CD14-positive monocyte (primary cell): ENCODE data around the gene STMP1. TPM values are rescaled to one million over a fixed set of nuclear protein-coding genes. Genes with fewer than 3 reads are reported as not detected.

Source experiments
- DNase-seq, 3 donors: peaks; one replicate each; pipeline ENCODE4 v3.0.0-alpha.2; 2011 to 2022
- H2AFZ ChIP-seq: 2 replicates; pipeline ENCODE4 v1.6.0; 2012; ENCODE audit warnings: mild to moderate bottlenecking, low read depth, low read length, inconsistent platforms; ENCODE audit not compliant: insufficient read depth, poor library complexity, severe bottlenecking
- H3K27ac ChIP-seq, 2 donors: 1 replicate in 1 of 2; 2 replicates in 1 of 2; pipeline ENCODE4 v1.5.1; 2012 to 2013; ENCODE audit warnings: low read length in 2 of 2, control low read depth in 1 of 2, inconsistent platforms in 1 of 2, low read depth in 1 of 2, mild to moderate bottlenecking in 1 of 2
- H3K27me3 ChIP-seq, 2 donors: one replicate each; pipeline versions ENCODE4 v1.6.0 to v1.6.1; 2011 to 2013; ENCODE audit warnings: low read length in 2 of 2; ENCODE audit not compliant: control insufficient read depth in 2 of 2, insufficient read depth in 2 of 2
- H3K36me3 ChIP-seq, 2 donors: replicated peaks in 1 of 2; 1 replicate in 1 of 2; 2 replicates in 1 of 2; pipeline versions ENCODE4 v1.5.1 to v1.6.1; 2012 to 2013; ENCODE audit warnings: low read length in 2 of 2, control low read depth in 1 of 2, inconsistent platforms in 1 of 2, mild to moderate bottlenecking in 1 of 2; ENCODE audit not compliant: insufficient read depth in 2 of 2, control insufficient read depth in 1 of 2
- H3K4me1 ChIP-seq, 2 donors: 1 replicate in 1 of 2; 2 replicates in 1 of 2; pipeline versions ENCODE4 v1.5.1 to v1.6.1; 2012 to 2013; ENCODE audit warnings: low read length in 2 of 2, control low read depth in 1 of 2, inconsistent platforms in 1 of 2, mild to moderate bottlenecking in 1 of 2, moderate library complexity in 1 of 2; ENCODE audit not compliant: insufficient read depth in 2 of 2, control insufficient read depth in 1 of 2
- H3K4me2 ChIP-seq: replicated peaks from 2 replicates; pipeline ENCODE3; 2012; ENCODE audit warnings: low read length, moderate library complexity, mild to moderate bottlenecking; ENCODE audit not compliant: poor library complexity, severe bottlenecking; ENCODE audit errors: extremely low read depth
- H3K4me3 ChIP-seq, 3 experiments: fragments of 200-600 bp in 1 of 3; sonication (generic) in 1 of 3; replicated peaks in 1 of 3; 1 replicate in 2 of 3; 2 replicates in 1 of 3; pipeline ENCODE4 v1.5.1; 2011 to 2013; ENCODE audit warnings: low read length in 3 of 3, mild to moderate bottlenecking in 3 of 3, control low read depth in 2 of 3, low read depth in 2 of 3, inconsistent platforms in 1 of 3, moderate library complexity in 1 of 3
- H3K79me2 ChIP-seq: 2 replicates; pipeline ENCODE4 v1.6.0; 2012; ENCODE audit warnings: mild to moderate bottlenecking, control low read depth, inconsistent platforms, low read length, moderate library complexity; ENCODE audit not compliant: insufficient read depth
- H3K9ac ChIP-seq: 2 replicates; pipeline ENCODE4 v1.6.0; 2017; ENCODE audit warnings: low read length, mild to moderate bottlenecking; ENCODE audit not compliant: insufficient read depth, poor library complexity, severe bottlenecking
- H3K9me3 ChIP-seq, 2 donors: replicated peaks in 1 of 2; 1 replicate in 1 of 2; 2 replicates in 1 of 2; pipeline versions ENCODE4 v1.5.1 to v1.6.1; 2012 to 2013; ENCODE audit warnings: low read length in 2 of 2, control low read depth in 1 of 2; ENCODE audit not compliant: control insufficient read depth in 1 of 2, insufficient read depth in 1 of 2
- H4K20me1 ChIP-seq: 2 replicates; pipeline ENCODE4 v1.6.0; 2012; ENCODE audit warnings: mild to moderate bottlenecking, low read length, control low read depth, moderate library complexity; ENCODE audit not compliant: insufficient read depth
- H3K27ac Mint-ChIP-seq, 7 donors: one replicate each; pipeline ENCODE4 v1.8.0; 2020; ENCODE audit warnings: mild to moderate bottlenecking in 7 of 7, mixed read lengths in 7 of 7, moderate library complexity in 6 of 7, inconsistent platforms in 2 of 7
- H3K27me3 Mint-ChIP-seq, 3 donors: one replicate each; pipeline ENCODE4 v1.8.0; 2021 to 2022; ENCODE audit warnings: low read depth in 3 of 3, mild to moderate bottlenecking in 3 of 3, mixed read lengths in 3 of 3, moderate library complexity in 3 of 3, inconsistent platforms in 1 of 3
- H3K36me3 Mint-ChIP-seq, 2 donors: one replicate each; pipeline ENCODE4 v1.8.0; 2020; ENCODE audit warnings: mixed read lengths in 2 of 2, inconsistent platforms in 1 of 2, mild to moderate bottlenecking in 1 of 2
- H3K4me1 Mint-ChIP-seq: one replicate; pipeline ENCODE4 v1.8.0; 2020; ENCODE audit warnings: mild to moderate bottlenecking, mixed read lengths
- H3K4me3 Mint-ChIP-seq, 2 donors: one replicate each; pipeline ENCODE4 v1.8.0; 2020; ENCODE audit warnings: mild to moderate bottlenecking in 2 of 2, mixed read lengths in 2 of 2, moderate library complexity in 1 of 2
- H3K9me3 Mint-ChIP-seq, 7 donors: one replicate each; pipeline ENCODE4 v1.8.0; 2020 to 2022; ENCODE audit warnings: mixed read lengths in 7 of 7, mild to moderate bottlenecking in 6 of 7, moderate library complexity in 6 of 7, inconsistent platforms in 2 of 7
- WGBS: methylation state at CpG from one replicate; pipeline ENCODE4 v1.1.5; 2013; ENCODE audit warnings: missing lambda C conversion rate; ENCODE audit not compliant: insufficient coverage; 5-methylcytosine and 5-hydroxymethylcytosine counted together
- intact Hi-C, 2 donors: fragments of 100-400 bp; cut with micrococcal nuclease; formaldehyde crosslinking; loops; one replicate each; pipeline versions ENCODE4 v1.15.0 to v1.15.1; 2023
- polyA plus RNA-seq, 3 donors: library from polyadenylated mRNA; depleted of rRNA in 1 of 3; unstranded in 2 of 3; stranded (reverse) in 1 of 3; fragments of 300-500 nt in 2 of 3; fragments of >200 nt in 1 of 3; fragmentation: Illumina TruSeq in 2 of 3; gene quantifications; 1 replicate in 2 of 3; 2 replicates in 1 of 3; pipeline ENCODE4 v1.2.3, GENCODE V29; 2012 to 2021
- TF ChIP-seq, protein P1 (sequence below): fragments of 200-600 bp; IDR thresholded peaks from one replicate; pipeline ENCODE4 v1.8.0; 2022; ENCODE audit warnings: antibody characterized with exemption, mild to moderate bottlenecking

Gene STMP1
- polyA plus RNA-seq, 3 donors, result 20.4 to 108 (median 88.8) TPM

DNA sequence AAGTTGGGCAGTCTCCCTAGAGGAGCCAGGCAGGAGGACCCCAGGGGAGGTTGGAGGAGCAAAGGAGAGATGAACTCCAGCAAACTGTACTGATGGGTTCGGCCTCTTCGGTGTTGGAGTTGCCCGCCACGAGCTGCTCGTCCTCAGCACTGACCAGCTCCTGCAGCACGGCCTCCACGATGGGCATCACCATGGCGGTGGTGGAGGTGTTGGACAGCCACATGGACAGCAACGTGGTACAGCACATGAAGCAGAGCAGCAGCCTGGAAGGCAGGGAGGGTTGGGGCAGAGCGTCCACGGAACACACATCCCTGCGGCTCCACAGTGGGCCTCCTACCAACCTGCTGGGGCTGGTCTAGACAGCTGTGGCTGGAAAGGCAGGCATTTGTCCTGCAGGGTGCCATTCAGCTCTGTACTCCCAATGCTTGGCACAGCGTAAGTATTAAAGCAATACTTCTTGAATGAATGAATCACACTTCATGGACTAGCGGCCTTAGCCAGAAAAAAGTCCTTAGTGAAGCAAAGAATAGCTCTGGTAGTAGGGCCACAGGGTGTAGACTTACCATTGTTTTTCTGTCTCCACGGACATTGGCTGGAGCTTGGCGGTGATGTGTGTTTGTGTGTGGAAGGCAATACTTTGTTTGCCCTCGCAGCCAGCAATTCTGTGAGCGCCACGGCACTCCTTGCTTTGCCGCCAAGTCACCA lies 43.9 kb downstream of the STMP1 start:
- 96% methylated on average over 9 of the region's 20 CpGs for WGBS

DNA sequence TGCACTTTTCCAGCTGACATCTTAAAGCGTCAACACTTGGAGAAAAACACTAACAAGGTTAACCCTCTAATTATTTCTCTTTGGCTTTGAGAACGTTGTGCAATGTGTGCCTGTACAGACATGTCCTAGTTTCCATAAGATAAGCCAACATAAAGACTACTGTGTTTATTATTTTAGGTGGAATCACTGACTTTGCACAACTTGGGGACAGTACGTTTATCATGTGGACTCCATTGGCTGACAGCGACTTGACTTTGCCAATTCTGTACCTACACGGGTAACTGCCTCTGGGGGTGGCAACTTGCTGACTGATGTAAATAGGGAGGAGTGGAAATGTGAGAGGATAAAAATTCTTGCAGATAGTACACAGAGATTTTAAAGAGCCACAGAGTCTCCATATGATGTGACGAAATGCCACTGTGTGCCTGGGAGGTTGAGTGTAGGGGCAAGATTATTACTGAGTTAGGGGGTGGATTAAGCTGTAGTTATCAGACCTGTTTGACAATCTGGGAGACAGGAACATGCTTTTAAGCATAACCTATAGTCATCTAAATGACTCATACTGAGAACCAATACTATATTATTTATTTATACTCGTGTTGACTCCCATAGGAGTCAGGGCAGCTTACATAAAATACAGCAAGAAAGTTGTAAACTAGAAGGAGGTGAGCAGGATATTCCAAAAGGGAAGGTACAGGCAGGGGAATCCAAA lies 44.7 kb downstream of the STMP1 start:
- Histone ChIP-seq H3K9ac (no peak overlapping the region), H3K36me3 (no peaks in the 10 kb centered on the region), H3K27ac (no peak overlapping the region), H2AFZ (no peak overlapping the region), H3K4me2 (no peak overlapping the region), H3K9me3 (no peaks in the 10 kb centered on the region), H3K79me2 (no peaks in the 10 kb centered on the region), H3K4me1 (no peaks in the 10 kb centered on the region), H3K27me3 (no peaks in the 10 kb centered on the region), H4K20me1 (no peaks in the 10 kb centered on the region), H3K4me3 (no peak overlapping the region)
- WGBS, result 100% methylated on average over 5 of the region's 7 CpGs
- Mint-ChIP-seq H3K27me3 (peaks cover 0 to 6% (median 1%) of the 10 kb centered on the region in 3 donors), H3K4me1 (no peaks in the 10 kb centered on the region), H3K4me3 (no peak overlapping the region), H3K27ac (no peak overlapping the region), H3K9me3 (no peaks in the 10 kb centered on the region), H3K36me3 (no peaks in the 10 kb centered on the region)
- intact Hi-C loops, result no loop called here
- no peak for DNase-seq
- TF ChIP-seq, protein P1, sequence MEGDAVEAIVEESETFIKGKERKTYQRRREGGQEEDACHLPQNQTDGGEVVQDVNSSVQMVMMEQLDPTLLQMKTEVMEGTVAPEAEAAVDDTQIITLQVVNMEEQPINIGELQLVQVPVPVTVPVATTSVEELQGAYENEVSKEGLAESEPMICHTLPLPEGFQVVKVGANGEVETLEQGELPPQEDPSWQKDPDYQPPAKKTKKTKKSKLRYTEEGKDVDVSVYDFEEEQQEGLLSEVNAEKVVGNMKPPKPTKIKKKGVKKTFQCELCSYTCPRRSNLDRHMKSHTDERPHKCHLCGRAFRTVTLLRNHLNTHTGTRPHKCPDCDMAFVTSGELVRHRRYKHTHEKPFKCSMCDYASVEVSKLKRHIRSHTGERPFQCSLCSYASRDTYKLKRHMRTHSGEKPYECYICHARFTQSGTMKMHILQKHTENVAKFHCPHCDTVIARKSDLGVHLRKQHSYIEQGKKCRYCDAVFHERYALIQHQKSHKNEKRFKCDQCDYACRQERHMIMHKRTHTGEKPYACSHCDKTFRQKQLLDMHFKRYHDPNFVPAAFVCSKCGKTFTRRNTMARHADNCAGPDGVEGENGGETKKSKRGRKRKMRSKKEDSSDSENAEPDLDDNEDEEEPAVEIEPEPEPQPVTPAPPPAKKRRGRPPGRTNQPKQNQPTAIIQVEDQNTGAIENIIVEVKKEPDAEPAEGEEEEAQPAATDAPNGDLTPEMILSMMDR, result no peak

More for the DNA sequence above, 43.9 kb downstream of the STMP1 start:
- Mint-ChIP-seq H3K4me3 (no peak overlapping the region), H3K9me3 (no peaks in the 10 kb centered on the region), H3K27ac (no peak overlapping the region), H3K27me3 (peaks cover 0 to 6% (median 1%) of the 10 kb centered on the region in 3 donors), H3K4me1 (no peaks in the 10 kb centered on the region), H3K36me3 (no peaks in the 10 kb centered on the region)
- intact Hi-C loops, result no loop called here
- H3K4me2 ChIP-seq, result no peak overlapping the region
- no peaks in the 10 kb centered on the region for H3K4me1 ChIP-seq
- TF ChIP-seq, protein P1, result no peak
- no peak overlapping the region for H3K9ac ChIP-seq
- H3K4me3 ChIP-seq, result no peak overlapping the region
- DNase-seq, result no peak
- H3K27me3 ChIP-seq, result no peaks in the 10 kb centered on the region
- no peaks in the 10 kb centered on the region for H3K79me2 ChIP-seq
- no peaks in the 10 kb centered on the region for H4K20me1 ChIP-seq
- H3K9me3 ChIP-seq, result no peaks in the 10 kb centered on the region
- H3K27ac ChIP-seq, result no peak overlapping the region
- H2AFZ ChIP-seq, result no peak overlapping the region
- no peaks in the 10 kb centered on the region for H3K36me3 ChIP-seq
